ENCODE results near the gene SLC12A3.

DNA sequence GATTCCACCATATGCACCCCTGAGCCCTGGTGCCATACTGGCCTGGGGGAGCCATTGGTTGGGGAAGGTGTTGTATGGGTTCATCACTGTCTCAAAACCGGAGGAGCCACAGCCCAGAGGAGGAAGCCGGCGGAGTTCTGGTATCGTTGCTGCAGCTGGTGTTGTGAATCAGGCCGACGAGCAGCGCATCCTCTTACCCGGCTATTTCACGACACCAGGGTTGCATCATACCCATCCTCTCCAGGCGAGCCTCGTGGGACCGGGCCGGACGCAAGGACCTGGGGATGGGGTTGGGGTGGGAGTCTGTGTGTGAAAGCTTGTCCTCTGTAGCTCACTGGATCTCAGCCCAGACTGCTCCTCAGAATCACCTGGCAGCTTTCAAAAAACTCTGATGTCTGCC, 6.6 kb upstream of the SLC12A3 start:
- TF ChIP-seq, protein P1, sequence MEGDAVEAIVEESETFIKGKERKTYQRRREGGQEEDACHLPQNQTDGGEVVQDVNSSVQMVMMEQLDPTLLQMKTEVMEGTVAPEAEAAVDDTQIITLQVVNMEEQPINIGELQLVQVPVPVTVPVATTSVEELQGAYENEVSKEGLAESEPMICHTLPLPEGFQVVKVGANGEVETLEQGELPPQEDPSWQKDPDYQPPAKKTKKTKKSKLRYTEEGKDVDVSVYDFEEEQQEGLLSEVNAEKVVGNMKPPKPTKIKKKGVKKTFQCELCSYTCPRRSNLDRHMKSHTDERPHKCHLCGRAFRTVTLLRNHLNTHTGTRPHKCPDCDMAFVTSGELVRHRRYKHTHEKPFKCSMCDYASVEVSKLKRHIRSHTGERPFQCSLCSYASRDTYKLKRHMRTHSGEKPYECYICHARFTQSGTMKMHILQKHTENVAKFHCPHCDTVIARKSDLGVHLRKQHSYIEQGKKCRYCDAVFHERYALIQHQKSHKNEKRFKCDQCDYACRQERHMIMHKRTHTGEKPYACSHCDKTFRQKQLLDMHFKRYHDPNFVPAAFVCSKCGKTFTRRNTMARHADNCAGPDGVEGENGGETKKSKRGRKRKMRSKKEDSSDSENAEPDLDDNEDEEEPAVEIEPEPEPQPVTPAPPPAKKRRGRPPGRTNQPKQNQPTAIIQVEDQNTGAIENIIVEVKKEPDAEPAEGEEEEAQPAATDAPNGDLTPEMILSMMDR (IDR thresholded peaks at IDR 0.05; ENCODE audit: insufficient read depth, low read length, poor library complexity, severe bottlenecking): no peak
- TF ChIP-seq EZH2phosphoT487 (conservative IDR thresholded peaks at IDR 0.05; ENCODE audit: low read length): no peak

Data from SU-DHL-6 (cell line).